Measurements from ENCODE around the gene ROR1. TPM values are rescaled to one million over a fixed set of nuclear protein-coding genes. Genes with fewer than 3 reads are reported as not detected.

ROR1 gene
- total and polyA plus RNA-seq, 2 of the 13 experiments (the other 11 are each of a cell fraction or from before 2014, with no cell fraction given), result 0.58 to 2.3 TPM

GRCh38 chr1:63777286-63777685, 3.5 kb downstream of the ROR1 start:
- in situ Hi-C loops (cut with HindIII; ENCODE audit: extremely low pct_ligation_motif_present, low pct_unique_long_range_greater_than_20kb), result no loop called here

GRCh38 chr1:63777965-63778880, 4.4 kb downstream of the ROR1 start:
- no peak overlapping the region for H3K27ac ChIP-seq (ENCODE audit: extremely low read length, insufficient read depth, low read length)
- peaks cover 30% of the 10 kb centered on the region for H3K4me1 ChIP-seq (ENCODE audit: insufficient read depth, low read length)
- H3K79me2 ChIP-seq (ENCODE audit: insufficient read depth, low read length), result no peaks in the 10 kb centered on the region
- in situ Hi-C loops (cut with HindIII; ENCODE audit: extremely low pct_ligation_motif_present, low pct_unique_long_range_greater_than_20kb) (no loop called here), intact Hi-C loops (cut with micrococcal nuclease; ENCODE audit: unreplicated experiment) (loop anchor here (10.0 kb wide), 1 partner anchor 467 kb away; no protein-coding TSS in a partner anchor)
- peaks cover 0 to 17% of the 10 kb centered on the region in 2 experiments; a peak in 1 of 5 replicates for H3K27me3 ChIP-seq (ENCODE audit: control insufficient read depth in 1 of 2, insufficient read depth in 2 of 2, low read length in 2 of 2)
- H3K9ac ChIP-seq (ENCODE audit: insufficient read depth, low read depth, low read length), result no peak overlapping the region
- no peak overlapping the region for H3K4me3 ChIP-seq (replicated peaks in 1 of 3; ENCODE audit: insufficient read depth in 1 of 3, low read depth in 2 of 3, low read length in 3 of 3)
- no peak for FAIRE-seq
- no peaks in the 10 kb centered on the region for H3K9me3 ChIP-seq (ENCODE audit: low read length)
- ATAC-seq, result no peak
- ChIA-PET POLR2A (no interaction called here), CTCF (ENCODE audit: low intra/inter-chr PET ratio, low total read pairs) (no interaction called here)
- DNase-seq (ENCODE audit: low spot score), result no peak
- no peak overlapping the region for H2AFZ ChIP-seq (ENCODE audit: low read length)
- no peaks in the 10 kb centered on the region for H4K20me1 ChIP-seq (ENCODE audit: insufficient read depth, low read length)
- WGBS (ENCODE audit: low lambda C conversion rate), result 32% methylated on average over 3 of the region's 3 CpGs
- BruUV-seq (replicated peaks), result no TSS peak
- TF ChIP-seq ZNF839 (CRISPR knock-in tag; IDR thresholded peaks at IDR 0.05; ENCODE audit: borderline replicate concordance) (no peak), ZNF546 (CRISPR knock-in tag; conservative IDR thresholded peaks at IDR 0.05) (no peak), ZNF576 (CRISPR knock-in tag; IDR thresholded peaks at IDR 0.05) (no peak), FOSL1 (CRISPR knock-in tag; IDR thresholded peaks at IDR 0.05; ENCODE audit: borderline replicate concordance) (no peak), TBX3 (IDR thresholded peaks at IDR 0.05; ENCODE audit: borderline replicate concordance) (no peak), ZNF101 (CRISPR knock-in tag; IDR thresholded peaks at IDR 0.05; ENCODE audit: borderline replicate concordance, low read depth) (no peak), CBFB (CRISPR knock-in tag; IDR thresholded peaks at IDR 0.05) (no peak), ZXDC (CRISPR knock-in tag; IDR thresholded peaks at IDR 0.05) (no peak), HNRNPH1 (optimal IDR thresholded peaks at IDR 0.05; ENCODE audit: low read depth, low read length) (no peak)
- no peak overlapping the region for H3K4me2 ChIP-seq (ENCODE audit: low read depth, low read length)
- no peaks in the 10 kb centered on the region for H3K36me3 ChIP-seq (replicated peaks in 1 of 2; ENCODE audit: control insufficient read depth in 1 of 2, insufficient read depth in 2 of 2, low read length in 2 of 2)

More at GRCh38 chr1:63777286-63777685, 3.5 kb downstream of the ROR1 start:
- ChIA-PET POLR2A (no interaction called here), CTCF (ENCODE audit: low intra/inter-chr PET ratio, low total read pairs) (no interaction called here)
- BruUV-seq (replicated peaks), result no TSS peak
- H3K79me2 ChIP-seq (ENCODE audit: insufficient read depth, low read length), result no peaks in the 10 kb centered on the region
- H3K9me3 ChIP-seq (ENCODE audit: low read length), result no peaks in the 10 kb centered on the region
- no peak for FAIRE-seq
- H3K36me3 ChIP-seq (replicated peaks in 1 of 2; ENCODE audit: control insufficient read depth in 1 of 2, insufficient read depth in 2 of 2, low read length in 2 of 2), result no peaks in the 10 kb centered on the region
- H3K9ac ChIP-seq (ENCODE audit: insufficient read depth, low read depth, low read length), result no peak overlapping the region
- H2AFZ ChIP-seq (ENCODE audit: low read length), result no peak overlapping the region
- H3K27ac ChIP-seq (ENCODE audit: extremely low read length, insufficient read depth, low read length), result no peak overlapping the region
- no peak for DNase-seq (ENCODE audit: low spot score)
- H3K27me3 ChIP-seq (ENCODE audit: control insufficient read depth in 1 of 2, insufficient read depth in 2 of 2, low read length in 2 of 2), result peaks cover 0 to 22% of the 10 kb centered on the region in 2 experiments; a peak in 1 of 5 replicates
- TF ChIP-seq SOX13 (IDR thresholded peaks at IDR 0.05) (no peak), SOX13 (CRISPR knock-in tag; conservative IDR thresholded peaks at IDR 0.05 in 1 of 2, IDR thresholded peaks at IDR 0.05 in 1 of 2) (no peak)
- intact Hi-C loops (cut with micrococcal nuclease; ENCODE audit: unreplicated experiment), result loop anchor here (10.0 kb wide), 1 partner anchor 468 kb away; no protein-coding TSS in a partner anchor
- no peak overlapping the region for H3K4me2 ChIP-seq (ENCODE audit: low read depth, low read length)
- no peaks in the 10 kb centered on the region for H4K20me1 ChIP-seq (ENCODE audit: insufficient read depth, low read length)
- H3K4me3 ChIP-seq (replicated peaks in 1 of 3; ENCODE audit: insufficient read depth in 1 of 3, low read depth in 2 of 3, low read length in 3 of 3), result no peak overlapping the region
- 38% methylated on average over 2 of the region's 2 CpGs for WGBS (ENCODE audit: low lambda C conversion rate)
- peaks cover 40% of the 10 kb centered on the region for H3K4me1 ChIP-seq (ENCODE audit: insufficient read depth, low read length)
- no peak for ATAC-seq

Data from HepG2 (cell line).